HepG2 (cell line): ENCODE data around the gene DNAJC5. TPM values are rescaled to one million over a fixed set of nuclear protein-coding genes. Genes with fewer than 3 reads are reported as not detected.

Source experiments
- ARID2 ChIP-seq: sonication (generic); formaldehyde crosslinking; IDR thresholded peaks from 2 replicates; pipeline ENCODE4 v1.8.1; 2022; ENCODE audit warnings: mild to moderate bottlenecking, missing genetic modification reagents, borderline replicate concordance
- GATA4 ChIP-seq: sonication (generic); IDR thresholded peaks from 2 replicates; pipeline ENCODE4 v1.6.1; 2016; ENCODE audit warnings: antibody characterized with exemption, low read depth, borderline replicate concordance
- ISL2 ChIP-seq: sonication (generic); formaldehyde crosslinking; IDR thresholded peaks from 2 replicates; pipeline ENCODE4 v1.5.0; 2020; ENCODE audit warnings: missing genetic modification reagents
- KLF15 ChIP-seq: sonication (generic); formaldehyde crosslinking; IDR thresholded peaks from 2 replicates; pipeline ENCODE4 v1.8.1; 2023; ENCODE audit warnings: borderline replicate concordance, mild to moderate bottlenecking, inconsistent platforms, missing genetic modification reagents, mixed read lengths
- MXD4 ChIP-seq: IDR thresholded peaks from 2 replicates; pipeline ENCODE4 v1.6.1; 2016; ENCODE audit warnings: mild to moderate bottlenecking, missing biosample characterization, missing genetic modification reagents
- NR1H2 ChIP-seq: sonication (generic); formaldehyde crosslinking; IDR thresholded peaks from 2 replicates; pipeline ENCODE4 v1.8.1; 2022; ENCODE audit warnings: low read depth, missing genetic modification reagents, borderline replicate concordance
- POLR2AphosphoS5 ChIP-seq: IDR thresholded peaks from 2 replicates; pipeline ENCODE4 v1.6.1; 2012; ENCODE audit warnings: low read depth, low read length
- SAFB2 ChIP-seq: sonication (generic); formaldehyde crosslinking; IDR thresholded peaks from 2 replicates; pipeline ENCODE4 v1.5.1; 2020; ENCODE audit warnings: missing genetic modification reagents, low read depth, mild to moderate bottlenecking, borderline replicate concordance
- SMAD9 ChIP-seq: sonication (generic); formaldehyde crosslinking; IDR thresholded peaks from 2 replicates; pipeline ENCODE4 v1.5.1; 2020; ENCODE audit warnings: mild to moderate bottlenecking, missing genetic modification reagents
- SOX13 ChIP-seq, 3 experiments: fragments of 450-650 bp in 1 of 3; sonication (generic) in 1 of 3; formaldehyde crosslinking in 1 of 3; IDR thresholded peaks in 2 of 3; conservative IDR thresholded peaks in 1 of 3; 2 replicates each; pipeline versions ENCODE4 v1.5.0 to v1.6.1; 2016 to 2020; ENCODE audit warnings: antibody characterized with exemption in 1 of 3, mild to moderate bottlenecking in 1 of 3, missing compliant biosample characterization in 1 of 3, missing genetic modification reagents in 1 of 3, moderate library complexity in 1 of 3
- TRIM24 ChIP-seq: sonication (generic); formaldehyde crosslinking; IDR thresholded peaks from 2 replicates; pipeline ENCODE4 v1.8.0; 2022; ENCODE audit warnings: mild to moderate bottlenecking, missing genetic modification reagents
- ZFY ChIP-seq: sonication (generic); formaldehyde crosslinking; IDR thresholded peaks from 2 replicates; pipeline ENCODE4 v1.4.0; 2020; ENCODE audit warnings: missing genetic modification reagents
- ZNF431 ChIP-seq: sonication (generic); formaldehyde crosslinking; IDR thresholded peaks from 2 replicates; pipeline ENCODE4 v1.9.0; 2022; ENCODE audit warnings: missing genetic modification reagents, low read depth, mild to moderate bottlenecking, borderline replicate concordance
- ZNF496 ChIP-seq: sonication (generic); formaldehyde crosslinking; IDR thresholded peaks from 2 replicates; pipeline ENCODE4 v1.8.1; 2023; ENCODE audit warnings: mild to moderate bottlenecking, moderate library complexity, missing genetic modification reagents; ENCODE audit not compliant: insufficient replicate concordance
- ZNF605 ChIP-seq: sonication (generic); formaldehyde crosslinking; IDR thresholded peaks from 2 replicates; pipeline ENCODE4 v1.8.0; 2022; ENCODE audit warnings: mild to moderate bottlenecking, missing genetic modification reagents
- ZNF674 ChIP-seq: sonication (generic); formaldehyde crosslinking; IDR thresholded peaks from 2 replicates; pipeline ENCODE4 v1.5.0; 2020; ENCODE audit warnings: low read depth, mild to moderate bottlenecking, missing genetic modification reagents
- ZNF788 ChIP-seq: sonication (generic); formaldehyde crosslinking; IDR thresholded peaks from 2 replicates; pipeline ENCODE4 v1.5.0; 2020; ENCODE audit warnings: mild to moderate bottlenecking, missing genetic modification reagents, borderline replicate concordance
- polyA plus RNA-seq, 8 experiments: library from polyadenylated mRNA; depleted of rRNA in 3 of 8; stranded (reverse) in 7 of 8; unstranded in 1 of 8; fragments of >200 nt; fragmentation: Illumina TruSeq in 4 of 8; extraction: Trizol in 4 of 8; gene quantifications; 2 replicates each; pipeline versions ENCODE4 v1.2.1 to v1.2.3, GENCODE V29; 2011 to 2016; ENCODE audit warnings: low read depth in 4 of 8, missing spikeins in 1 of 8, mixed read lengths in 1 of 8; ENCODE audit not compliant: insufficient read depth in 1 of 8
- total RNA-seq, 5 experiments: library from RNA; depleted of rRNA; stranded (reverse); fragments of >200 nt; fragmentation: Illumina TruSeq; extraction: Trizol; gene quantifications; 2 replicates each; pipeline ENCODE4 v1.2.3, GENCODE V29; 2016; ENCODE audit warnings: low read depth in 1 of 5
- TF ChIP-seq, protein P1 (sequence below): fragments of 450-650 bp; IDR thresholded peaks from 2 replicates; pipeline ENCODE4 v1.6.1; 2017; ENCODE audit warnings: mild to moderate bottlenecking
- TF ChIP-seq, protein P2 (sequence below): sonication (generic); formaldehyde crosslinking; IDR thresholded peaks from 2 replicates; pipeline ENCODE4 v1.4.0; 2020; ENCODE audit warnings: missing genetic modification reagents
- TF ChIP-seq, protein P3 (sequence below): sonication (generic); formaldehyde crosslinking; IDR thresholded peaks from 2 replicates; pipeline ENCODE4 v1.4.0; 2020; ENCODE audit warnings: mild to moderate bottlenecking, low read depth, missing genetic modification reagents

DNAJC5 gene
- total and polyA plus RNA-seq, 2 of the 13 experiments (the other 11 are each of a cell fraction or from before 2014, with no cell fraction given) = 42.8 to 64.5 TPM

DNA sequence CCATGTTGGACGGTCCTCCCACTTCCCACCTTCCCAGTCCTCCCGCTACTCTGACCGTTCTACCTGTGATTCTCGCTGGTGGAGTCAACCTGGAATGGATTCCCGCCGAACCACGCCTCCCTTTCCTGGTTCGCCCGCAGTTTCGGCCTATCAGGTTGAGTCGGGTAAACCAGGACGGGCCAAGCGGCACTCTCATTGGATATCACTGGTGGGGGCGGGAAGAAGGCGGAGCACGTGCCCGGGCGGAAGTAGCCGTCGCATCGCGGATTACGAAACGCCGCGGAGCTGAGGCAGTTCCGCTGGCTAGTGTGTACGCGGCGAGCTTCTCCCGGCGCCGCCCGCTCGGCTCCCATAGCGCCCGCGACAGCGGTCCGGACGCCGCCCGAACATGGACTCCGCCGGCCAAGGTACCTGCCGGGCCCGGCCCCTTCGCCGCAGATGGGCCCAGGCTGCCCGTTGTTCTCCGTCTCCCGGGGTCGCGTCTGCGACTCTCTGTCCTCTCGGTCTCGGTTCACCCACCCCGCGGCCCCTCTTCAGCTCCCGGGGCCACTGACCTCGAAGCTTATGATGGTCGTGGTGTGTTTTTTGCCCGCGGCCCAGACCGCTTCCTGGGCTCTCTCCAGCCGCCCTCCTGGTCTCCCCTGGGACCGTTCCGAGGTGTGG, 29.8 kb upstream of the DNAJC5 start, which contains the start of gene TPD52L2 (continued):
- TF ChIP-seq, protein P1, sequence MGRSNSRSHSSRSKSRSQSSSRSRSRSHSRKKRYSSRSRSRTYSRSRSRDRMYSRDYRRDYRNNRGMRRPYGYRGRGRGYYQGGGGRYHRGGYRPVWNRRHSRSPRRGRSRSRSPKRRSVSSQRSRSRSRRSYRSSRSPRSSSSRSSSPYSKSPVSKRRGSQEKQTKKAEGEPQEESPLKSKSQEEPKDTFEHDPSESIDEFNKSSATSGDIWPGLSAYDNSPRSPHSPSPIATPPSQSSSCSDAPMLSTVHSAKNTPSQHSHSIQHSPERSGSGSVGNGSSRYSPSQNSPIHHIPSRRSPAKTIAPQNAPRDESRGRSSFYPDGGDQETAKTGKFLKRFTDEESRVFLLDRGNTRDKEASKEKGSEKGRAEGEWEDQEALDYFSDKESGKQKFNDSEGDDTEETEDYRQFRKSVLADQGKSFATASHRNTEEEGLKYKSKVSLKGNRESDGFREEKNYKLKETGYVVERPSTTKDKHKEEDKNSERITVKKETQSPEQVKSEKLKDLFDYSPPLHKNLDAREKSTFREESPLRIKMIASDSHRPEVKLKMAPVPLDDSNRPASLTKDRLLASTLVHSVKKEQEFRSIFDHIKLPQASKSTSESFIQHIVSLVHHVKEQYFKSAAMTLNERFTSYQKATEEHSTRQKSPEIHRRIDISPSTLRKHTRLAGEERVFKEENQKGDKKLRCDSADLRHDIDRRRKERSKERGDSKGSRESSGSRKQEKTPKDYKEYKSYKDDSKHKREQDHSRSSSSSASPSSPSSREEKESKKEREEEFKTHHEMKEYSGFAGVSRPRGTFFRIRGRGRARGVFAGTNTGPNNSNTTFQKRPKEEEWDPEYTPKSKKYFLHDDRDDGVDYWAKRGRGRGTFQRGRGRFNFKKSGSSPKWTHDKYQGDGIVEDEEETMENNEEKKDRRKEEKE = no peak
- no peak for TF ChIP-seq ZNF496 (CRISPR knock-in tag)
- TF ChIP-seq, protein P2, sequence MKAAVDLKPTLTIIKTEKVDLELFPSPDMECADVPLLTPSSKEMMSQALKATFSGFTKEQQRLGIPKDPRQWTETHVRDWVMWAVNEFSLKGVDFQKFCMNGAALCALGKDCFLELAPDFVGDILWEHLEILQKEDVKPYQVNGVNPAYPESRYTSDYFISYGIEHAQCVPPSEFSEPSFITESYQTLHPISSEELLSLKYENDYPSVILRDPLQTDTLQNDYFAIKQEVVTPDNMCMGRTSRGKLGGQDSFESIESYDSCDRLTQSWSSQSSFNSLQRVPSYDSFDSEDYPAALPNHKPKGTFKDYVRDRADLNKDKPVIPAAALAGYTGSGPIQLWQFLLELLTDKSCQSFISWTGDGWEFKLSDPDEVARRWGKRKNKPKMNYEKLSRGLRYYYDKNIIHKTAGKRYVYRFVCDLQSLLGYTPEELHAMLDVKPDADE (CRISPR knock-in tag) = peak; percentile 51; the same call in 1 of the 2 replicates
- TF ChIP-seq KLF15 (CRISPR knock-in tag) = peak; percentile 92; the same call in 1 of the 2 replicates
- TF ChIP-seq ISL2 (CRISPR knock-in tag) = peak; percentile 88
- peak; percentile 97 for TF ChIP-seq MXD4 (CRISPR knock-in tag)
- 0 out of 2 replicates have a peak, but pooled peaks have one; percentile 45 for TF ChIP-seq SOX13 (IDR thresholded peaks at IDR 0.05)
- TF ChIP-seq SOX13 (CRISPR knock-in tag; conservative IDR thresholded peaks at IDR 0.05 in 1 of 2, IDR thresholded peaks at IDR 0.05 in 1 of 2) = no peak; a peak in 1 of 4 replicates
- TF ChIP-seq NR1H2 = peak; percentile 95
- TF ChIP-seq POLR2AphosphoS5 = peak; percentile 98
- peak; percentile 98 for TF ChIP-seq ZNF788 (CRISPR knock-in tag)
- TF ChIP-seq ZNF674 (CRISPR knock-in tag) = no peak
- TF ChIP-seq SAFB2 = peak; percentile 99
- TF ChIP-seq ZNF605 (CRISPR knock-in tag) = peak; percentile 95
- peak; percentile 71 for TF ChIP-seq GATA4
- no peak for TF ChIP-seq TRIM24
- TF ChIP-seq ZFY (CRISPR knock-in tag) = peak; percentile 97
- no peak; the same call in 1 of the 2 replicates for TF ChIP-seq SMAD9 (CRISPR knock-in tag)
- peak; percentile 98 for TF ChIP-seq ARID2 (CRISPR knock-in tag)
- TF ChIP-seq ZNF431 (CRISPR knock-in tag) = peak; percentile 96
- TF ChIP-seq, protein P3, sequence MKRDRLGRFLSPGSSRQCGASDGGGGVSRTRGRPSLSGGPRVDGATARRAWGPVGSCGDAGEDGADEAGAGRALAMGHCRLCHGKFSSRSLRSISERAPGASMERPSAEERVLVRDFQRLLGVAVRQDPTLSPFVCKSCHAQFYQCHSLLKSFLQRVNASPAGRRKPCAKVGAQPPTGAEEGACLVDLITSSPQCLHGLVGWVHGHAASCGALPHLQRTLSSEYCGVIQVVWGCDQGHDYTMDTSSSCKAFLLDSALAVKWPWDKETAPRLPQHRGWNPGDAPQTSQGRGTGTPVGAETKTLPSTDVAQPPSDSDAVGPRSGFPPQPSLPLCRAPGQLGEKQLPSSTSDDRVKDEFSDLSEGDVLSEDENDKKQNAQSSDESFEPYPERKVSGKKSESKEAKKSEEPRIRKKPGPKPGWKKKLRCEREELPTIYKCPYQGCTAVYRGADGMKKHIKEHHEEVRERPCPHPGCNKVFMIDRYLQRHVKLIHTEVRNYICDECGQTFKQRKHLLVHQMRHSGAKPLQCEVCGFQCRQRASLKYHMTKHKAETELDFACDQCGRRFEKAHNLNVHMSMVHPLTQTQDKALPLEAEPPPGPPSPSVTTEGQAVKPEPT = 0 out of 2 replicates have a peak, but pooled peaks have one; percentile 33
